NK-92 treated with Interleukin-12 subunit alpha and Interleukin-12 subunit beta, amount 100 ng/mL, for 24 hours (cell line): ENCODE data around the gene DNTTIP2.
"Not testable (repeated sequence)": the region's sequence is repeated elsewhere in the genome, so short reads cannot be mapped to it uniquely, and the experiment has no call there.

ENCODE experiments used
- DNase-seq: peaks from one replicate; lab custom pipeline; 2025; lab: John Stamatoyannopoulos, UW

Gene DNTTIP2, protein sequence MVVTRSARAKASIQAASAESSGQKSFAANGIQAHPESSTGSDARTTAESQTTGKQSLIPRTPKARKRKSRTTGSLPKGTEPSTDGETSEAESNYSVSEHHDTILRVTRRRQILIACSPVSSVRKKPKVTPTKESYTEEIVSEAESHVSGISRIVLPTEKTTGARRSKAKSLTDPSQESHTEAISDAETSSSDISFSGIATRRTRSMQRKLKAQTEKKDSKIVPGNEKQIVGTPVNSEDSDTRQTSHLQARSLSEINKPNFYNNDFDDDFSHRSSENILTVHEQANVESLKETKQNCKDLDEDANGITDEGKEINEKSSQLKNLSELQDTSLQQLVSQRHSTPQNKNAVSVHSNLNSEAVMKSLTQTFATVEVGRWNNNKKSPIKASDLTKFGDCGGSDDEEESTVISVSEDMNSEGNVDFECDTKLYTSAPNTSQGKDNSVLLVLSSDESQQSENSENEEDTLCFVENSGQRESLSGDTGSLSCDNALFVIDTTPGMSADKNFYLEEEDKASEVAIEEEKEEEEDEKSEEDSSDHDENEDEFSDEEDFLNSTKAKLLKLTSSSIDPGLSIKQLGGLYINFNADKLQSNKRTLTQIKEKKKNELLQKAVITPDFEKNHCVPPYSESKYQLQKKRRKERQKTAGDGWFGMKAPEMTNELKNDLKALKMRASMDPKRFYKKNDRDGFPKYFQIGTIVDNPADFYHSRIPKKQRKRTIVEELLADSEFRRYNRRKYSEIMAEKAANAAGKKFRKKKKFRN

GRCh38 chr1:93878889-93879586 is at the start of gene DNTTIP2:
TSS of gene DNTTIP2 (minus strand) at chr1:93879206. CDS start at chr1:93879148, 58 bp downstream.
- DNase-seq: peak; percentile 82

- DNase-seq: no peak
These were observed 46.2 kb upstream of the DNTTIP2 start for GRCh38 chr1:93925206-93925605.

DNA sequence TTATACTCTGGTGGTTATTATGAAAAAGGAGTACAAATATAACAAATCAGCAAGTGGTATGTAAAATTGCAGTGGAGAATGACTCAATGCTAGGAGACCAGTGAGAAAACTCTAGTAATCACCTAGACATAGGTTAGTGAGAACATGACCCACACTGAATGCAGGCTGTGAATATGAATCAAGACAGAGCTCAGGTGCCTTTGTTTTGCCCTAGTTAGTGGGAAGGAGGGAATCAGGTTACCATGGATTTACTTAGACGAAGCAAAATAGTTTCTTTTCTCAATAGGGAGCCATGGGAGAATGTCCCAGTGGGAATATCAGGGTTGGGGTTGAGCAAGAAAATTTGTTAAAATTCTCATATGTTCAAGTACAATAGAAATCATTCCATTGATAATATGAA is 40.8 kb upstream of the DNTTIP2 start:
- DNase-seq: no peak

DNA sequence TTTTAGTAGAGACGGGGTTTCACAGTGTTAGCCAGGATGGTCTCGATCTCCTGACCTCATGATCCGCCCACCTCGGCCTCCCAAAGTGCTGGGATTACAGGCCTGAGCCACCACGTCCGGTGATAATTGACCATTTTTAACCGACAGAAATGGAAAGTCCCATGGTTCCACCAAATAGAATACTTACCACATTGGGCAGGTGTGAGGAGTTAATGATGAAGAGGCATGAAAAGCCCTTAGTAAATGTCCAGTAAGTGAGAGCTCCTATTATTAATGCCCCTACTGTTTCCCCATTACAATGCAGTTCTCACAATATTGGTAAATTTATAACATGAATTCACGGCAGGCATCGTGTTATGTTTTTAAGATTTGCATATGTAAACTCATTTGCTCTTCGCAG is 38.3 kb upstream of the DNTTIP2 start:
- DNase-seq: no peak

DNA sequence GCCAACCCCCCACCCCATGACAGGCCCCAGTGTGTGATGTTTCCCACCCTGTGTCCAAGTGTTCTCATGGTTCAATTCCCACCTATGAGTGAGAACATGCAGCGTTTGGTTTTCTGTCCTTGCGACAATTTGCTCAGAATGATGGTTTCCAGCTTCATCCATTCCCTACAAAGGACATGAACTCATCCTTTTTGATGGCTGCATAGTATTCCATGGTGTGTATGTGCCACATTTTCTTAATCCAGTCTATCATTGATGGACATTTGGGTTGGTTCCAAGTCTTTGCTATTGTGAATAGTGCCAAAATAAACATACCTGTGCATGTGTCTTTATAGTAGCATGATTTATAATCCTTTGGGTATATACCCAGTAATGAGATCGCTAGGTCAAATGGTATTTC is 31.9 kb upstream of the DNTTIP2 start:
- DNase-seq: not testable (repeated sequence)

DNA sequence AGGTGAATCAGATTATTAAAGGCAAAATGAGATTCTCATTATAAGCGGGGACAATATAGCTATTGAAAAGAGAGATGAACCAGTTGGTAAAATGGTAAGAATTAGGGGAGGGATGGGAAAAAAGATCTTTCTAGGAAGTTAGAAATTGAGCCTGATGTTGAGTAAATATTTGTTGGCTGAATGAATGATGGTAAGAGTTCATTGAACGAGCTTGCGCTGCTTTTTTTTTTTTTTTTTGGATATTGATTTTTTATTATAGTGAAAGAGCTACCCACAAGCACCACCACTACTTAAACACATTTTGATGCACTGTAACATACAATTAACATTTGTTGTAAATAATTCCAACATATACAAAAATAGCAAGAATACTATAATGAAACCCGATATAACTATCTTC is 31.3 kb upstream of the DNTTIP2 start:
- no peak for DNase-seq

GRCh38 chr1:93909146-93910050 is 30.4 kb upstream of the DNTTIP2 start, which contains the start of gene GCLM:
TSS of gene GCLM (minus strand) at chr1:93909430. CDS start at chr1:93909163, 267 bp downstream.
- peak; percentile 91 for DNase-seq

DNA sequence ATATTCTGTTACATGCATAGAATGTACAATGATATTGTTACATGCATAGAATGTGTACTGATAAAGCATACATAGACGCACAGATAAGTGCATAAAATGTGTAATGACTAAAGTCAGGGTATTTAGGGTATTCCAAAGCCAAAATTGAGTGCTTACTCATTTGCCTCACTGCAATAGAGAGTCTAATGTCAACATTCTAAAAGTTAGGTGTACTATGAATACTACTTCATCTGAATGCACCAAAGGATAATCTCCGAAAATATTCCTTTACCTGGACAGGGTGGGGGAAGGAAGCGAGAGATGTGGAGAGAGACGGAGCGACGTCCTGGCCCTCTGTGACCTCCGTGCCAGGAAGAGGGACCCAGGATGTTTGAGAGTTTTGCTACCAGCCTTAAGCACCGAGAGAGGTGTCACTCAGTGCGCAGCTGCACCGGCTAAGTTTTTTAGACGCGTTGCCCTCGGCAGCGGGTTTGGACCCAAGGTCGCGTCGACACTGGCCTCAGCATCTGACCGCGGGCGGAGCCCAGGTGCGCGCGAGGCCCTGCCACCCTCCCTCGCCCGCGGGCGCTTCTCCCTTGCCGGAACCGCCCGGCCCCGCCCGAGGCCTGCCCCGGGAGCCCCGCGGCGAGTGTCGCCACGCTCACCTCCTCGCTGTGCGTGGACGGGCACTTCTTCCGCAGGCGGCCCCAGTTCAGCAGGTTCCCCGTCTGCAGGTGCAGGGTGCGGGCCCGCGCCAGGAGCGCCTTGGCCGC is 29.6 kb upstream of the DNTTIP2 start:
- peak; percentile 59 for DNase-seq

DNA sequence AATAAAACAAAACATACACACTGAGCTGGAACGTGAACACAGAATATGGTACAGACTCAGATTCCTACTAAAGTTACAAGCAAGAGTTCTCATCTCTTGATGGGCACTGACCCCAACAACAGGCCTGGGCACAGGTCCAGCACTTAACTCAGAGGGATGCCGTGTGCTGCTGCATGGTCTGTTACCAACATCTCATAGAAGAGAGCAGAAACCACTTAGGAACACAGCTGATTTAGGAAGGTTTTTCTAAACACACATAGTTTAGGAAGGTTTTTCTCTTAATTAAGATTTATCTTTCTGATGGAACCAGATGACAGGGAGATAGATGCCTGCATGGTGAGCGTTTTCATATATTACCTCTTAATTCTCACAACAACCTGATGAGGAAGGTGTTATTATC is 28.7 kb upstream of the DNTTIP2 start:
- peak; percentile 13 for DNase-seq

DNA sequence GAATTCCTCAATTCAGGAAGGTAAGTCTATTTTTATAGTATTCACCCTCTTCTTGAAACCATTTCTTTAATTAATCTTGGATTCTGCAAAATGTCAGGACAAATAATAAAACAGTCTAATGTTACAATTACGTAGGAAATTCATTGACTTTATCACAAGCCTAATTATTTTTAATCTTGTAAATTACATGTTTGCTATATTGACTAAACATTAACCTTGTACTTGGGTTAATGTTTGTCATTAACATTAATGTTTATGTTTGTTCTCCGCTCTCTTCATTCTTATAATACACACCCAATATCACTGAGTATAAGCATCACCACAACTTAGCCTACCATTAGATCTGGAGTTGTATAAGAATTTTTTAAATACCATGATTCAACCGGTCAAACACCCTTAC is 27.5 kb upstream of the DNTTIP2 start:
- no peak for DNase-seq

GRCh38 chr1:93905734-93906133 is 26.7 kb upstream of the DNTTIP2 start:
- DNase-seq: no peak

GRCh38 chr1:93905051-93905450 is 26.0 kb upstream of the DNTTIP2 start:
- DNase-seq: no peak

DNA sequence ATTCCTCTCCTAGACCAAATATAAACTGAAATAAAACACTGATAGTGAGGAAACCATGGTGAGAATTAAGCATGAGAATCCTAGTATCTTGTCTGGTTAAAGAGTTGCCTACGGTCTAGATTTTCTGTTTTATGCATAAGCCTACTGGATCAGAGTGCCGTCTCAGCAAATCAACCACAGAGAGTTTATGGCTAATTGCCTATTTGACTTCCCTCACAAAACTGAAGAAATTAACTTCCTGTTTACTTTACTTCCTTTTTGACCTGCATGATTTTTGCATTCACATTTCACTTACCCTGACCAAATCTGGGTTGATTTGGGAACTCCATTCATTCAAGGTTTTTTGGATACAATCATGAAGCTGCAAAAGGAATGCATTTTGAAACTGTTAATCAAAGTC is 25.2 kb upstream of the DNTTIP2 start:
- no peak for DNase-seq

- no peak for DNase-seq
These were observed 21.9 kb upstream of the DNTTIP2 start for GRCh38 chr1:93900723-93901504.

DNA sequence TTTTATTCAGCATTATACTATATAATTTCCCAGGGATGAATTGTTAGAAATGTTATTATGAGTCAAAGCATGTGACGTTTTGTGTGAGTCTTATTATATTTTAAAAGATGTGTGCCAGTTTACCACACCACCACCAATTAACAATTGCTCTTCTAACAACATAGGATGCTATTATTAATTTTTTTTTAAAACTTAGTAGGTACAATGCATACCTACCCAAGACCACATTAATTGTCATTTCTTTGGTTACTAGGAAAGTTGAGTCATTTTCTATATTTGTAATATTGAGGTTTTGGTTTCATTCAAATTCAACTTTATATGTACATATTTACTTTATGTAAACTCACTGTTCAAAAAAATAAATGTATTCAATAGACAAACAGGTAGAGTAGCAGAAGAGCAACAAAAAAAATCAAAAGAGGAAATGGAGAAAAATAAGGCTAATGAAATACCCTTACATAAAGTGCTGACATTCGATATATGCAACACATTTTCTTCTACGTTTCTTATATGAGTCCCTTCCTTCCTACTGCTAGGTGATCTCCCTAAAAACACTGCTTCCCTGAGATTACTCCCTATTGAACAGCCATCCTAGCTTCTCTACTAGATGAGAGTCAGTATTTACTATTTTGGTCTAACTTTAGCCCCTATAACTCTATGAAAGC is 20.7 kb upstream of the DNTTIP2 start:
- DNase-seq: no peak

GRCh38 chr1:93888900-93889299 is 9.9 kb upstream of the DNTTIP2 start:
- DNase-seq: no peak

DNA sequence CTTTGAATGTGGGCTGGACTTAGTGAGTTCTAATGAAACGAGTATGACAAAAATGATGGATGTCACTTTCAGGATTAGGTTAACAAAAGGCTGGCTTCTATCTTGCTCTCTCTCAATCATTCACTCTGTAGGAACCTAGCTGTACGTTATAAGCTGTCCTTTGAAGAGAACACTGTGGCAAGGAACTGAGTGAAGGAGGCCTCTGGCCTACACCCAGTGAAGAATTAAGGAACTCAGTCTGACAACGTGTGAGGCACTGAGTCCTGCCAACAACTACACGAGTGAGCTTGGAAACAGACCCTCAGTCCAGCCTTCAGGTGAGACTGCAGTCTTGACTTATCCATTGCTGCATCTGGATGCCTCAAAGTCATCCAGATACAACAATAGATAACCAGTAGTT is 3.3 kb upstream of the DNTTIP2 start:
- DNase-seq: no peak

DNA sequence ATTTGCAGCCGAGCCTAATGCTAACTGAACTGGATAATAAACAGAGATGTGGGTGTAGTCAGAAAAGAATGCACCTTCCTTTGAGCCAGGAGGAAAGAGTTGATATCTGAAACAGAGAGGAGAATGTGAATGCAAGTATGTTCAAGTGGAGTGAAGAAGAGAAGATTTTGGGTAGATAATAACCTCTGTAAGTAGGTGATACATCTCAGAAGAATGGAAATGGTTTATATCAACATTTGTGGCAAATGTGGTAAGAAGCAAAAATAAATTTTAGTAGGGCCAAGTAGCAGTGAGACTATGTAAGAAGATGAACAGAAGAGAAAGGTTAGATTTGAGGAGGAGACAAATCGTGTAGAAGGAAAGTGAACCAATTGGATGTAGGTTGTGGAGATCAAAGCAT is 1.7 kb upstream of the DNTTIP2 start:
- DNase-seq: no peak

GRCh38 chr1:93878501-93878888 is 511 bp downstream of the DNTTIP2 start:
- DNase-seq: peak; percentile 33
